Measurements from ENCODE around the gene LONP2.

The LONP2 gene, protein sequence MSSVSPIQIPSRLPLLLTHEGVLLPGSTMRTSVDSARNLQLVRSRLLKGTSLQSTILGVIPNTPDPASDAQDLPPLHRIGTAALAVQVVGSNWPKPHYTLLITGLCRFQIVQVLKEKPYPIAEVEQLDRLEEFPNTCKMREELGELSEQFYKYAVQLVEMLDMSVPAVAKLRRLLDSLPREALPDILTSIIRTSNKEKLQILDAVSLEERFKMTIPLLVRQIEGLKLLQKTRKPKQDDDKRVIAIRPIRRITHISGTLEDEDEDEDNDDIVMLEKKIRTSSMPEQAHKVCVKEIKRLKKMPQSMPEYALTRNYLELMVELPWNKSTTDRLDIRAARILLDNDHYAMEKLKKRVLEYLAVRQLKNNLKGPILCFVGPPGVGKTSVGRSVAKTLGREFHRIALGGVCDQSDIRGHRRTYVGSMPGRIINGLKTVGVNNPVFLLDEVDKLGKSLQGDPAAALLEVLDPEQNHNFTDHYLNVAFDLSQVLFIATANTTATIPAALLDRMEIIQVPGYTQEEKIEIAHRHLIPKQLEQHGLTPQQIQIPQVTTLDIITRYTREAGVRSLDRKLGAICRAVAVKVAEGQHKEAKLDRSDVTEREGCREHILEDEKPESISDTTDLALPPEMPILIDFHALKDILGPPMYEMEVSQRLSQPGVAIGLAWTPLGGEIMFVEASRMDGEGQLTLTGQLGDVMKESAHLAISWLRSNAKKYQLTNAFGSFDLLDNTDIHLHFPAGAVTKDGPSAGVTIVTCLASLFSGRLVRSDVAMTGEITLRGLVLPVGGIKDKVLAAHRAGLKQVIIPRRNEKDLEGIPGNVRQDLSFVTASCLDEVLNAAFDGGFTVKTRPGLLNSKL

DNA sequence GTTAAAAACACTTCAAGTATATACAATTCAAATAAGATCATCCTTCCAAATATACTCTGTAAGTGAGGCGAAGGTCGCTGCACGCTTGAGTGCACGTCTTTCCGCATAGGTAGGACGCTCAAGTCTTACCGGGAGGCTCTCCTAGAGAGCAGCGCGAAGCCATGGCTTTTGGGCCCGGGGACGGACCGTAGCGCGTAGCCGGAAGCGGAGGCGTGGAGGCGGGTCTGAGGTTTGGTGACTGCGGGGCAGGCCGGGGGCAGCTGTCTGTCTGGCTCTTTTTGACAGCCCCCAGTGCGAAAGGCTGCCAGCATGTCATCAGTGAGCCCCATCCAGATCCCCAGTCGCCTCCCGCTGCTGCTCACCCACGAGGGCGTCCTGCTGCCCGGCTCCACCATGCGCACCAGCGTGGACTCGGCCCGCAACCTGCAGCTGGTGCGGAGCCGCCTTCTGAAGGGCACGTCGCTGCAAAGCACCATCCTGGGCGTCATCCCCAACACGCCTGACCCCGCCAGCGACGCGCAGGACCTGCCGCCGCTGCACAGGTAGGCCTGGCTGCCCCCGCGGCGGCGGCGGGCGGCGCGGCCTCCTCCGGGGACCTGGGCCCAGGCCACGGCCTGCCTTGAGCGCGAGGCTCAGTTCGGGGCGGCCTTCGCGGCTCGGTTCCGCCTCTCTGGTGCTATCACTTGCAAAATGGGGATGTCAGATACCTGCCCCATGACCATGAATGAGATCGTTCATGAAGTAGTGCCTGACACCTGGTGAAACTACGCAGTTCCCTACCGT lies at the start of gene LONP2:
LONP2 (plus strand) TSS at position 221 of the 783 bp plus-strand sequence; CDS start at position 310, 89 bp downstream.
- TF ChIP-seq, protein P1, sequence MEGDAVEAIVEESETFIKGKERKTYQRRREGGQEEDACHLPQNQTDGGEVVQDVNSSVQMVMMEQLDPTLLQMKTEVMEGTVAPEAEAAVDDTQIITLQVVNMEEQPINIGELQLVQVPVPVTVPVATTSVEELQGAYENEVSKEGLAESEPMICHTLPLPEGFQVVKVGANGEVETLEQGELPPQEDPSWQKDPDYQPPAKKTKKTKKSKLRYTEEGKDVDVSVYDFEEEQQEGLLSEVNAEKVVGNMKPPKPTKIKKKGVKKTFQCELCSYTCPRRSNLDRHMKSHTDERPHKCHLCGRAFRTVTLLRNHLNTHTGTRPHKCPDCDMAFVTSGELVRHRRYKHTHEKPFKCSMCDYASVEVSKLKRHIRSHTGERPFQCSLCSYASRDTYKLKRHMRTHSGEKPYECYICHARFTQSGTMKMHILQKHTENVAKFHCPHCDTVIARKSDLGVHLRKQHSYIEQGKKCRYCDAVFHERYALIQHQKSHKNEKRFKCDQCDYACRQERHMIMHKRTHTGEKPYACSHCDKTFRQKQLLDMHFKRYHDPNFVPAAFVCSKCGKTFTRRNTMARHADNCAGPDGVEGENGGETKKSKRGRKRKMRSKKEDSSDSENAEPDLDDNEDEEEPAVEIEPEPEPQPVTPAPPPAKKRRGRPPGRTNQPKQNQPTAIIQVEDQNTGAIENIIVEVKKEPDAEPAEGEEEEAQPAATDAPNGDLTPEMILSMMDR (IDR thresholded peaks at IDR 0.05; ENCODE audit: low read depth, low read length), result no peak
- DNase-seq (ENCODE audit: low read depth, low spot score), result peak; percentile 90
- H3K4me3 ChIP-seq (ENCODE audit: low read depth, low read length), result peak within 1 kb of the TSS; percentile 87
- in situ Hi-C loops (cut with HindIII; ENCODE audit: low sequenced_read_pairs), result no loop called here

- DNase-seq (ENCODE audit: low read depth, low spot score), result peak; percentile 53
- TF ChIP-seq, protein P1 (IDR thresholded peaks at IDR 0.05; ENCODE audit: low read depth, low read length), result no peak
- no peak overlapping the region for H3K4me3 ChIP-seq (ENCODE audit: low read depth, low read length)
- in situ Hi-C loops (cut with HindIII; ENCODE audit: low sequenced_read_pairs), result no loop called here
Observed at GRCh38 chr16:48194828-48195556, 49.1 kb upstream of the LONP2 start.

- in situ Hi-C loops (cut with HindIII; ENCODE audit: low sequenced_read_pairs), result no loop called here
- TF ChIP-seq, protein P1 (IDR thresholded peaks at IDR 0.05; ENCODE audit: low read depth, low read length), result no peak
- no peak overlapping the region for H3K4me3 ChIP-seq (ENCODE audit: low read depth, low read length)
- no peak for DNase-seq (ENCODE audit: low read depth, low spot score)
Observed at GRCh38 chr16:48197294-48197693, 46.8 kb upstream of the LONP2 start.

DNA sequence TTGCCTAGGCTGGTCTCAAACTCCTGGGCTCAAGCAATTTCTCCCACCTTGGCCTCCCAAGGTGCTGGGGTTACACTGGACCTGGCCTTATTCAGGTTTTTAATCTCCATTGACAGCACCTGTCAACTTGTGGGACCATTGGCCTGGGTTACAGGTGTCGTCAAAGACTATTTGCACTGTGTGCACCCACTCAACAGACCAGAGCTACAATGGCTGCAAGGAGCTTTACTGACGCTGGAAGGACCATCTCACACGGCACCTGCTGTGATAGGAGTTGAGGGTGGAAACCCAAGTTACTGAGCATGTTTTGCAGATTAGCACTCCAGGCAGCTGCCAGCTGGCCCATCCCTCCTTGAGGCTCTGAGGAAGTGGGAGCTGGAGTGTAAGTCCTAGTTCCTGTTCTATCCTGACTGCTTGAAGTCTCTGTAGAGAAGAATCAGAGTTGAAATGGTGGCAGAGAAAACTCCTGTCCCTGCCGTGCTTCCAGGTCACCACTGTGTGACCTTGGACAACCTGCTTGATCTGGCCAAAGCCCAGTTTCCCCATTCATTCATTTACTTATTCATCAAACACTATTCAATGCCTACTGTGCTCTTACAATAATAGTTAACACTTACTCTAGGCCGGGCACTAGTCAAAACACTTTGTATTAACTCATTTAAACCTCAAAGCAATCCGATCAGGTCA lies 42.4 kb upstream of the LONP2 start:
- DNase-seq (ENCODE audit: low read depth, low spot score), result no peak
- in situ Hi-C loops (cut with HindIII; ENCODE audit: low sequenced_read_pairs), result no loop called here
- H3K4me3 ChIP-seq (ENCODE audit: low read depth, low read length), result no peak overlapping the region
- TF ChIP-seq, protein P1 (IDR thresholded peaks at IDR 0.05; ENCODE audit: low read depth, low read length), result no peak

GRCh38 chr16:48203974-48204824 lies 39.9 kb upstream of the LONP2 start:
- in situ Hi-C loops (cut with HindIII; ENCODE audit: low sequenced_read_pairs), result no loop called here
- no peak overlapping the region for H3K4me3 ChIP-seq (ENCODE audit: low read depth, low read length)
- TF ChIP-seq, protein P1 (IDR thresholded peaks at IDR 0.05; ENCODE audit: low read depth, low read length), result no peak
- no peak for DNase-seq (ENCODE audit: low read depth, low spot score)
